Limb (tissue), 2 donors: ENCODE data around the gene NPL.

Experiments
- DNase-seq, 2 donors: peaks; one replicate each; pipeline ENCODE4 v3.0.0-alpha.2; 2016; ENCODE audit errors: extremely low spot score in 2 of 2

NPL gene

GRCh38 chr1:182777386-182777785 is 12.2 kb upstream of the NPL start:
- no peak for DNase-seq

GRCh38 chr1:182778862-182779261 is 10.7 kb upstream of the NPL start:
- no peak for DNase-seq

- no peak for DNase-seq
Measured at GRCh38 chr1:182779530-182779929, 10.0 kb upstream of the NPL start.

GRCh38 chr1:182781841-182782586 is 7.6 kb upstream of the NPL start:
- peak; percentile 52 to 73 for DNase-seq

GRCh38 chr1:182782587-182782913 is 7.0 kb upstream of the NPL start:
- DNase-seq = no peak

- DNase-seq = no peak
Measured at GRCh38 chr1:182783068-182783467, 6.5 kb upstream of the NPL start.

- DNase-seq = peak in 1 of 2 donors; percentile 80
Measured at GRCh38 chr1:182784556-182785171, 4.9 kb upstream of the NPL start.

GRCh38 chr1:182785181-182785580 is 4.4 kb upstream of the NPL start:
- no peak for DNase-seq

- peak; percentile 63 to 76 for DNase-seq
Measured at GRCh38 chr1:182786223-182786994, 3.2 kb upstream of the NPL start.

GRCh38 chr1:182786995-182787324 is 2.6 kb upstream of the NPL start:
- DNase-seq = no peak

- no peak for DNase-seq
Measured at GRCh38 chr1:182791281-182792179, 2.0 kb downstream of the NPL start.

- DNase-seq = no peak
Measured at GRCh38 chr1:182794091-182794490, 4.5 kb downstream of the NPL start.

GRCh38 chr1:182794676-182795201 is 5.2 kb downstream of the NPL start:
- no peak for DNase-seq

GRCh38 chr1:182795563-182796228 is 6.1 kb downstream of the NPL start:
- DNase-seq = no peak

GRCh38 chr1:182802006-182802803 is 12.6 kb downstream of the NPL start:
- no peak for DNase-seq

GRCh38 chr1:182803846-182804245 is 14.3 kb downstream of the NPL start:
- DNase-seq = no peak

GRCh38 chr1:182806015-182806678 is 16.6 kb downstream of the NPL start:
- DNase-seq = no peak

GRCh38 chr1:182807907-182808306 is 18.3 kb downstream of the NPL start:
- DNase-seq = no peak

GRCh38 chr1:182809414-182809957 is 19.9 kb downstream of the NPL start:
- no peak for DNase-seq
